ENCODE results near the gene SERINC4. TPM values are rescaled to one million over a fixed set of nuclear protein-coding genes. Genes with fewer than 3 reads are reported as not detected.

Gene SERINC4
- polyA plus RNA-seq, 1 of the 3 experiments (the other 2 are of a cell fraction) = 0.05 TPM

- TF ChIP-seq PBX3 (IDR thresholded peaks at IDR 0.05) (no peak), SIN3A (IDR thresholded peaks at IDR 0.05; ENCODE audit: borderline replicate concordance, low read depth, low read length) (no peak), ZBTB33 (IDR thresholded peaks at IDR 0.05; ENCODE audit: borderline replicate concordance, low read depth) (no peak), GATA2 (CRISPR knock-in tag; IDR thresholded peaks at IDR 0.05) (peak; percentile 41), MEF2A (IDR thresholded peaks at IDR 0.05; ENCODE audit: borderline replicate concordance, low read depth) (0 out of 2 replicates have a peak, but pooled peaks have one; percentile 30), EZH2phosphoT487 (IDR thresholded peaks at IDR 0.05; ENCODE audit: borderline replicate concordance, low read depth) (no peak)
Observed at GRCh38 chr15:43763819-43764446, 36.1 kb downstream of the SERINC4 start (continued).

GRCh38 chr15:43762824-43763223 is 37.2 kb downstream of the SERINC4 start:
- no peaks in the 10 kb centered on the region for H3K4me1 ChIP-seq (ENCODE audit: control insufficient read depth in 1 of 2, insufficient read depth in 2 of 2, low read depth in 1 of 2, low read length in 1 of 2)
- no peak overlapping the region for H2AFZ ChIP-seq (ENCODE audit: low read depth)
- H3K9me3 ChIP-seq = no peaks in the 10 kb centered on the region
- no peaks in the 10 kb centered on the region; the same call in 1 of the 2 replicates for H4K20me1 ChIP-seq (ENCODE audit: insufficient read depth)
- H3K27ac ChIP-seq (ENCODE audit: low read depth in 2 of 2, low read length in 1 of 2) = peak overlapping the region; percentile 11 to 72; a peak in 3 of 4 replicates
- no peaks in the 10 kb centered on the region for H3K9me2 ChIP-seq
- ChIA-PET POLR2A (no interaction called here), CTCF (no interaction called here)
- H3K4me3 ChIP-seq (ENCODE audit: low read depth in 2 of 2, low read length in 1 of 2) = no peak overlapping the region
- peaks cover 17% of the 10 kb centered on the region for H3F3A ChIP-seq (replicated peaks; ENCODE audit: insufficient read depth)
- H3K4me2 ChIP-seq = no peak overlapping the region
- H3K36me3 ChIP-seq (replicated peaks in 1 of 2; ENCODE audit: control insufficient read depth in 1 of 2, insufficient read depth in 2 of 2, low read length in 1 of 2) = peaks cover 49 to 80% of the 10 kb centered on the region in 2 experiments
- H3K79me2 ChIP-seq (ENCODE audit: insufficient read depth) = peaks cover 19% of the 10 kb centered on the region
- H3K9ac ChIP-seq = no peak overlapping the region
- TF ChIP-seq JUND (IDR thresholded peaks at IDR 0.05) (0 out of 2 replicates have a peak, but pooled peaks have one; percentile 3), FOSL2 (IDR thresholded peaks at IDR 0.05; ENCODE audit: borderline replicate concordance, low read depth) (peak; percentile 14; the same call in 1 of the 2 replicates), CHD2 (IDR thresholded peaks at IDR 0.05; ENCODE audit: low read length, partially characterized antibody) (no peak), PBX3 (IDR thresholded peaks at IDR 0.05) (peak; percentile 20; the same call in 1 of the 2 replicates)
- no peaks in the 10 kb centered on the region for H3K27me3 ChIP-seq (ENCODE audit: insufficient read depth)
- 59% methylated on average over 6 of the region's 6 CpGs for WGBS (ENCODE audit: low lambda C conversion rate)
- DNase-seq = no peak
